Endothelial cell of umbilical vein (primary cell): ENCODE data around the gene MAPK6. TPM values are rescaled to one million over a fixed set of nuclear protein-coding genes. Genes with fewer than 3 reads are reported as not detected.
"Not testable (repeated sequence)": the region's sequence is repeated elsewhere in the genome, so short reads cannot be mapped to it uniquely, and the experiment has no call there.

ENCODE experiments used
- BruUV-seq: library from RNA; stranded (reverse); fragments of 400-500 nt; replicated peaks from 2 replicates; lab custom pipeline; 2021; lab: Mats Ljungman, UMichigan
- CTCF ChIA-PET: fragments of 300-600, 350-600 bp; sonication (Branson Sonifier 250); formaldehyde crosslinking; loops from one replicate; lab custom pipeline; 2021; ENCODE audit warnings: antibody characterized with exemption, inconsistent platforms; lab: Charles Lee
- POLR2A ChIA-PET: fragments of 300-600, 350-600 bp; sonication (Branson Sonifier 250); formaldehyde crosslinking; loops from one replicate; lab custom pipeline; 2021; ENCODE audit warnings: antibody characterized with exemption, inconsistent platforms; lab: Charles Lee
- DNase-seq: peaks from one replicate; pipeline ENCODE4 v3.0.0-alpha.2; 2011; ENCODE audit warnings: low read depth, low spot score
- FAIRE-seq: peaks from 2 replicates; lab custom pipeline; 2011; peaks lifted over from hg19 to GRCh38; lab: Jason Lieb, UNC
- H2AFZ ChIP-seq: 2 replicates; pipeline ENCODE4 v1.6.0; 2012; ENCODE audit warnings: low read depth, low read length, control low read depth, inconsistent platforms
- H3K27ac ChIP-seq: 2 replicates; pipeline ENCODE4 v1.5.1; 2011; ENCODE audit warnings: low read depth, mild to moderate bottlenecking, control low read depth, low read length, moderate library complexity; ENCODE audit not compliant: insufficient read depth
- H3K27me3 ChIP-seq, 2 experiments: 2 replicates each; pipeline versions ENCODE4 v1.6.0 to v1.6.1; 2011; ENCODE audit warnings: low read length in 2 of 2, mixed read lengths in 1 of 2; ENCODE audit not compliant: control insufficient read depth in 2 of 2, insufficient read depth in 2 of 2
- H3K36me3 ChIP-seq, 2 experiments: 2 replicates in 1 of 2; 3 replicates in 1 of 2; pipeline ENCODE4 v1.5.1; 2011; ENCODE audit warnings: low read length in 2 of 2, mild to moderate bottlenecking in 1 of 2, moderate library complexity in 1 of 2; ENCODE audit not compliant: control insufficient read depth in 2 of 2, insufficient read depth in 2 of 2; ENCODE audit errors: extremely low read depth in 1 of 2
- H3K4me1 ChIP-seq: 3 replicates; pipeline ENCODE4 v1.5.1; 2011; ENCODE audit warnings: mild to moderate bottlenecking, low read length; ENCODE audit not compliant: control insufficient read depth, insufficient read depth; ENCODE audit errors: extremely low read depth
- H3K4me2 ChIP-seq: 2 replicates; pipeline ENCODE4 v1.6.1; 2011; ENCODE audit warnings: low read length, control low read depth, mixed read lengths; ENCODE audit not compliant: insufficient read depth
- H3K4me3 ChIP-seq, 3 experiments: fragments of 200-600 bp in 1 of 3; sonication (generic), shearing (Covaris generic) in 1 of 3; replicated peaks in 1 of 3; 2 replicates each; pipeline ENCODE4 v1.5.1; 2011 to 2016; ENCODE audit warnings: control low read depth in 3 of 3, low read length in 3 of 3, mild to moderate bottlenecking in 2 of 3, inconsistent platforms in 1 of 3, low read depth in 1 of 3, moderate library complexity in 1 of 3; ENCODE audit not compliant: insufficient read depth in 1 of 3
- H3K79me2 ChIP-seq: 2 replicates; pipeline ENCODE4 v1.6.0; 2012; ENCODE audit warnings: low read length, inconsistent platforms; ENCODE audit not compliant: control insufficient read depth, insufficient read depth
- H3K9ac ChIP-seq: replicated peaks from 2 replicates; pipeline ENCODE3; 2011; ENCODE audit warnings: low read length, control low read depth; ENCODE audit not compliant: insufficient read depth; ENCODE audit errors: extremely low read depth
- H3K9me1 ChIP-seq: replicated peaks from 3 replicates; pipeline ENCODE4 v1.6.0; 2011; ENCODE audit warnings: mild to moderate bottlenecking, low read length; ENCODE audit not compliant: control insufficient read depth, insufficient read depth; ENCODE audit errors: extremely low read depth
- H3K9me3 ChIP-seq: replicated peaks from 2 replicates; pipeline ENCODE4 v1.5.1; 2012; ENCODE audit warnings: low read length, inconsistent platforms; ENCODE audit not compliant: control insufficient read depth, insufficient read depth
- H4K20me1 ChIP-seq: replicated peaks from 2 replicates; pipeline ENCODE3; 2011; ENCODE audit warnings: mild to moderate bottlenecking, low read length; ENCODE audit not compliant: control insufficient read depth, insufficient read depth; ENCODE audit errors: extremely low read depth
- GATA2 ChIP-seq: IDR thresholded peaks from 2 replicates; pipeline ENCODE4 v1.7.0; 2011; ENCODE audit warnings: low read depth, mild to moderate bottlenecking, moderate library complexity, mixed read lengths, low read length; ENCODE audit not compliant: insufficient read length, insufficient read depth
- MYC ChIP-seq: IDR thresholded peaks from one replicate; pipeline ENCODE4 v1.6.1; 2011; ENCODE audit warnings: mild to moderate bottlenecking, low read depth, low read length
- dilution Hi-C: fragments of 300-500 bp; cut with MboI; formaldehyde crosslinking; loops from one replicate; pipeline ENCODE4 v1.15.0; 2019; ENCODE audit warnings: low sequenced_read_pairs; ENCODE audit not compliant: extremely low pct_ligation_motif_present
- intact Hi-C: fragments of 100-400 bp; cut with micrococcal nuclease; formaldehyde crosslinking; loops from one replicate; pipeline ENCODE4 v1.10.0; 2022
- polyA plus RNA-seq, 4 experiments: library from polyadenylated mRNA; depleted of rRNA in 3 of 4; stranded (reverse) in 3 of 4; unstranded in 1 of 4; fragments of >200 nt; gene quantifications; 2 replicates each; pipeline versions ENCODE4 v1.2.1 to v1.2.3, GENCODE V29; 2011 to 2012; ENCODE audit warnings: missing spikeins in 1 of 4
- total RNA-seq: library from RNA; stranded (reverse); gene quantifications from 2 replicates; pipeline ENCODE4 v1.2.3, GENCODE V29; 2021

MAPK6 gene
- total and polyA plus RNA-seq, 2 donors (not counting 3 experiments of a cell fraction or from before 2014, with no cell fraction given): 10.9 to 37.4 TPM

- Histone ChIP-seq H4K20me1 (no peaks in the 10 kb centered on the region), H3K9me1 (no peaks in the 10 kb centered on the region), H2AFZ (peak overlapping the region; percentile 39), H3K9ac (no peak overlapping the region), H3K36me3 (no peaks in the 10 kb centered on the region), H3K9me3 (no peaks in the 10 kb centered on the region), H3K4me2 (no peak overlapping the region), H3K4me1 (peaks cover 26% of the 10 kb centered on the region), H3K27ac (no peak overlapping the region), H3K27me3 (no peaks in the 10 kb centered on the region), H3K79me2 (no peaks in the 10 kb centered on the region), H3K4me3 (no peak overlapping the region)
- BruUV-seq: no TSS peak
- ChIA-PET CTCF (interaction anchor here (1.2 kb wide), 1 partner anchor 10 kb away, joined by 5 read pairs; no protein-coding TSS in a partner anchor), POLR2A (no interaction called here)
- intact Hi-C loops: no loop called here
- dilution Hi-C loops: no loop called here
- FAIRE-seq: no peak
- TF ChIP-seq MYC: no peak
- peak; percentile 64 for TF ChIP-seq GATA2
- DNase-seq: peak; percentile 16
These were observed 16.7 kb upstream of the MAPK6 start for GRCh38 chr15:52002351-52002750.

- intact Hi-C loops, H3K79me2 ChIP-seq, H3K36me3 ChIP-seq, H3K4me2 ChIP-seq, POLR2A ChIA-PET, FAIRE-seq, DNase-seq, H4K20me1 ChIP-seq, H3K27ac ChIP-seq, dilution Hi-C loops, BruUV-seq, H3K9ac ChIP-seq, H3K4me3 ChIP-seq, H2AFZ ChIP-seq, H3K9me3 ChIP-seq, H3K27me3 ChIP-seq, H3K9me1 ChIP-seq: not testable (repeated sequence)
- CTCF ChIA-PET: interaction anchor here (1.0 kb wide), 1 partner anchor 76 kb away, joined by 4 read pairs; no protein-coding TSS in a partner anchor
- H3K4me1 ChIP-seq: peaks cover 33% of the 10 kb centered on the region
These were observed 15.9 kb upstream of the MAPK6 start for GRCh38 chr15:52003089-52003488.
